ENCODE results near the gene NCLN.
"Not testable (repeated sequence)": the region's sequence is repeated elsewhere in the genome, so short reads cannot be mapped to it uniquely, and the experiment has no call there.

NCLN gene

GRCh38 chr19:3192684-3193083 is 7.0 kb downstream of the NCLN start:
- in situ Hi-C loops (cut with HindIII; ENCODE audit: low pct_ligation_motif_present, low pct_unique_long_range_greater_than_20kb, low sequenced_read_pairs): no loop called here
- no peak for DNase-seq

GRCh38 chr19:3193256-3194105 is 7.8 kb downstream of the NCLN start:
- no peak for DNase-seq
- in situ Hi-C loops (cut with HindIII; ENCODE audit: low pct_ligation_motif_present, low pct_unique_long_range_greater_than_20kb, low sequenced_read_pairs): no loop called here

GRCh38 chr19:3194106-3195087 is 8.7 kb downstream of the NCLN start:
- in situ Hi-C loops (cut with HindIII; ENCODE audit: low pct_ligation_motif_present, low pct_unique_long_range_greater_than_20kb, low sequenced_read_pairs): no loop called here
- no peak for DNase-seq

GRCh38 chr19:3196064-3196932 is 10.6 kb downstream of the NCLN start:
- DNase-seq: no peak
- in situ Hi-C loops (cut with HindIII; ENCODE audit: low pct_ligation_motif_present, low pct_unique_long_range_greater_than_20kb, low sequenced_read_pairs): no loop called here

GRCh38 chr19:3196933-3197205 is 11.1 kb downstream of the NCLN start:
- in situ Hi-C loops (cut with HindIII; ENCODE audit: low pct_ligation_motif_present, low pct_unique_long_range_greater_than_20kb, low sequenced_read_pairs): no loop called here
- no peak for DNase-seq

GRCh38 chr19:3198901-3199700 is 13.4 kb downstream of the NCLN start:
- no peak for DNase-seq

GRCh38 chr19:3201072-3201700 is 15.5 kb downstream of the NCLN start:
- in situ Hi-C loops (cut with HindIII; ENCODE audit: low pct_ligation_motif_present, low pct_unique_long_range_greater_than_20kb, low sequenced_read_pairs): no loop called here
- no peak for DNase-seq

More at GRCh38 chr19:3198901-3199700, 13.4 kb downstream of the NCLN start:
- in situ Hi-C loops (cut with HindIII; ENCODE audit: low pct_ligation_motif_present, low pct_unique_long_range_greater_than_20kb, low sequenced_read_pairs): no loop called here

GRCh38 chr19:3201911-3202310 is 16.2 kb downstream of the NCLN start:
- no peak for DNase-seq
- in situ Hi-C loops (cut with HindIII; ENCODE audit: low pct_ligation_motif_present, low pct_unique_long_range_greater_than_20kb, low sequenced_read_pairs): no loop called here

GRCh38 chr19:3202346-3202745 is 16.6 kb downstream of the NCLN start:
- DNase-seq: no peak
- in situ Hi-C loops (cut with HindIII; ENCODE audit: low pct_ligation_motif_present, low pct_unique_long_range_greater_than_20kb, low sequenced_read_pairs): no loop called here

GRCh38 chr19:3202895-3203294 is 17.2 kb downstream of the NCLN start:
- in situ Hi-C loops (cut with HindIII; ENCODE audit: low pct_ligation_motif_present, low pct_unique_long_range_greater_than_20kb, low sequenced_read_pairs); DNase-seq: not testable (repeated sequence)

- in situ Hi-C loops (cut with HindIII; ENCODE audit: low pct_ligation_motif_present, low pct_unique_long_range_greater_than_20kb, low sequenced_read_pairs): no loop called here
- DNase-seq: no peak
Observed at GRCh38 chr19:3203805-3204645, 18.3 kb downstream of the NCLN start.

- in situ Hi-C loops (cut with HindIII; ENCODE audit: low pct_ligation_motif_present, low pct_unique_long_range_greater_than_20kb, low sequenced_read_pairs): no loop called here
- DNase-seq: no peak
Observed at GRCh38 chr19:3204646-3205275, 19.0 kb downstream of the NCLN start.

- in situ Hi-C loops (cut with HindIII; ENCODE audit: low pct_ligation_motif_present, low pct_unique_long_range_greater_than_20kb, low sequenced_read_pairs): no loop called here
- no peak for DNase-seq
Observed at GRCh38 chr19:3206216-3206953, 20.7 kb downstream of the NCLN start.

- in situ Hi-C loops (cut with HindIII; ENCODE audit: low pct_ligation_motif_present, low pct_unique_long_range_greater_than_20kb, low sequenced_read_pairs): no loop called here
Observed at GRCh38 chr19:3207461-3208242, 21.9 kb downstream of the NCLN start.

More at GRCh38 chr19:3207461-3208242, 21.9 kb downstream of the NCLN start:
- DNase-seq: no peak

All from ACHN (cell line).